Endothelial cell of umbilical vein (primary cell): ENCODE data around the gene CCDC171.

Experiments
- EZH2 ChIP-seq: IDR thresholded peaks from 2 replicates; pipeline ENCODE4 v1.6.1; 2012; ENCODE audit warnings: borderline replicate concordance, low read depth, mild to moderate bottlenecking, moderate library complexity, low read length, inconsistent platforms; ENCODE audit not compliant: severe bottlenecking
- GATA2 ChIP-seq: IDR thresholded peaks from 2 replicates; pipeline ENCODE4 v1.7.0; 2011; ENCODE audit warnings: low read depth, mild to moderate bottlenecking, moderate library complexity, mixed read lengths, low read length; ENCODE audit not compliant: insufficient read length, insufficient read depth
- JUN ChIP-seq: IDR thresholded peaks from 2 replicates; pipeline ENCODE4 v1.6.1; 2011; ENCODE audit warnings: borderline replicate concordance, low read depth; ENCODE audit not compliant: insufficient read length, insufficient read depth
- MYC ChIP-seq: IDR thresholded peaks from one replicate; pipeline ENCODE4 v1.6.1; 2011; ENCODE audit warnings: mild to moderate bottlenecking, low read depth, low read length
- POLR2A ChIP-seq: IDR thresholded peaks from 2 replicates; pipeline ENCODE4 v1.6.1; 2012; ENCODE audit warnings: low read depth, mild to moderate bottlenecking, control low read depth, low read length
- POLR2AphosphoS5 ChIP-seq: IDR thresholded peaks from 2 replicates; pipeline ENCODE4 v1.6.1; 2012; ENCODE audit warnings: low read depth, mild to moderate bottlenecking, control low read depth, low read length, moderate library complexity; ENCODE audit not compliant: insufficient read depth
- TF ChIP-seq, protein P1 (sequence below), 2 donors: IDR thresholded peaks; 1 replicate in 1 of 2; 2 replicates in 1 of 2; pipeline ENCODE4 v1.5.1; 2011; ENCODE audit warnings: low read length in 2 of 2, mild to moderate bottlenecking in 2 of 2, moderate library complexity in 2 of 2, control low read depth in 1 of 2, inconsistent platforms in 1 of 2, low read depth in 1 of 2; ENCODE audit not compliant: insufficient read depth in 1 of 2; ENCODE audit errors: extremely low read depth in 1 of 2
- TF ChIP-seq, protein P2 (sequence below): IDR thresholded peaks from 2 replicates; pipeline ENCODE4 v1.6.1; 2011; ENCODE audit not compliant: insufficient read depth, insufficient read length

DNA sequence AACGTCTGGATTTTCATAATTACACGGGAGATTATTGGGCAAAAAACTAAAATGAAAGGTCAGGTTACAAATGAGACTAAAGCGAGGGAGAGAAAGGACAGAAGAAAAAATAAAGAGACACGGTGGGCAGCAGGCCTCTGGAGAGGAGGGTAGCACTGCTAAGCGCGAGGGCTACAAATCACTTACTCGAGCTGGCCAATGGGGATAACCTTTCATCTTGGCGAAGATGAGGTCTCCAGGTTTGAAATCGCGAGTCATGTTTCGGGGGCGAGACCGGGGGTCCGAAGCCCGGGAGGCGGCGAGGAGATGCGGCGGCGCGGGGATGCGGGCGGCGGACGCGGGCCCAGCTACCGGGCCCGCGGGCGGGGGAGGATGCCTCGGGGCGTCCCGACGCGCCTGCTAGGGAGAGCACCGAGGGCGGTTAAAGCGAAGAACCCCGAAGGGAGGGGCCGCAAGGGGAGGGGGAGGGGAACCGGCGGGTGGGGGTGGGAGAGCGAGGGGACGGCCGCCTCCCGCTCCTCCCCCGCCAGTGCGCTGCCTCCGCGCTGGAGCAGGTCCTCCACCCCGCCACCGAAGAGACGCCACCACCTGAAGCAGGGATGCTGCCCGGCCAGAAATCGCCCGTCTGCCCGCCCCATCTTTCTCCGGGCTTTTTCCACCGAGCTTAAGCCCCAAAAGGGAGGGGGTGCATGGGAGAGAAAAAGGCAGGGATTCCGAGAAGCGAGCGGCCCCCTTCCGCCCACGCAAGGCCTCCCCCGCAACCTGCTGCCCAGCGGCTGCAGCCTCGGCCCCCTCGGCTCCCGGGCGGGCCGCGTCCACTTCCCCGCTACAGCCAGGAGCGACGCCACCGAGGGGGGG lies 42.7 kb upstream of the CCDC171 start:
- TF ChIP-seq, protein P1, sequence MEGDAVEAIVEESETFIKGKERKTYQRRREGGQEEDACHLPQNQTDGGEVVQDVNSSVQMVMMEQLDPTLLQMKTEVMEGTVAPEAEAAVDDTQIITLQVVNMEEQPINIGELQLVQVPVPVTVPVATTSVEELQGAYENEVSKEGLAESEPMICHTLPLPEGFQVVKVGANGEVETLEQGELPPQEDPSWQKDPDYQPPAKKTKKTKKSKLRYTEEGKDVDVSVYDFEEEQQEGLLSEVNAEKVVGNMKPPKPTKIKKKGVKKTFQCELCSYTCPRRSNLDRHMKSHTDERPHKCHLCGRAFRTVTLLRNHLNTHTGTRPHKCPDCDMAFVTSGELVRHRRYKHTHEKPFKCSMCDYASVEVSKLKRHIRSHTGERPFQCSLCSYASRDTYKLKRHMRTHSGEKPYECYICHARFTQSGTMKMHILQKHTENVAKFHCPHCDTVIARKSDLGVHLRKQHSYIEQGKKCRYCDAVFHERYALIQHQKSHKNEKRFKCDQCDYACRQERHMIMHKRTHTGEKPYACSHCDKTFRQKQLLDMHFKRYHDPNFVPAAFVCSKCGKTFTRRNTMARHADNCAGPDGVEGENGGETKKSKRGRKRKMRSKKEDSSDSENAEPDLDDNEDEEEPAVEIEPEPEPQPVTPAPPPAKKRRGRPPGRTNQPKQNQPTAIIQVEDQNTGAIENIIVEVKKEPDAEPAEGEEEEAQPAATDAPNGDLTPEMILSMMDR (IDR thresholded peaks at IDR 0.05; ENCODE audit: extremely low read depth in 1 of 2, insufficient read depth in 1 of 2, low read depth in 1 of 2, low read length in 2 of 2), result no peak
- TF ChIP-seq POLR2A (no peak), EZH2 (no peak), MYC (no peak), POLR2AphosphoS5 (no peak), GATA2 (no peak), JUN (no peak)
- TF ChIP-seq, protein P2, sequence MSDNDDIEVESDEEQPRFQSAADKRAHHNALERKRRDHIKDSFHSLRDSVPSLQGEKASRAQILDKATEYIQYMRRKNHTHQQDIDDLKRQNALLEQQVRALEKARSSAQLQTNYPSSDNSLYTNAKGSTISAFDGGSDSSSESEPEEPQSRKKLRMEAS, result no peak
